CD14-positive monocyte (primary cell): ENCODE measurements around the gene VSX2. TPM values are rescaled to one million over a fixed set of nuclear protein-coding genes. Genes with fewer than 3 reads are reported as not detected.
A peak's percentile ranks its signal among the peaks of the same experiment; 100 is the strongest.

Experiments used
- DNase-seq, 3 donors: peaks; one replicate each; pipeline ENCODE4 v3.0.0-alpha.2; 2011 to 2022
- H2AFZ ChIP-seq: 2 replicates; pipeline ENCODE4 v1.6.0; 2012; ENCODE audit warnings: mild to moderate bottlenecking, low read depth, low read length, inconsistent platforms; ENCODE audit not compliant: insufficient read depth, poor library complexity, severe bottlenecking
- H3K27ac ChIP-seq, 2 donors: 1 replicate in 1 of 2; 2 replicates in 1 of 2; pipeline ENCODE4 v1.5.1; 2012 to 2013; ENCODE audit warnings: low read length in 2 of 2, control low read depth in 1 of 2, inconsistent platforms in 1 of 2, low read depth in 1 of 2, mild to moderate bottlenecking in 1 of 2
- H3K27me3 ChIP-seq, 2 donors: one replicate each; pipeline versions ENCODE4 v1.6.0 to v1.6.1; 2011 to 2013; ENCODE audit warnings: low read length in 2 of 2; ENCODE audit not compliant: control insufficient read depth in 2 of 2, insufficient read depth in 2 of 2
- H3K36me3 ChIP-seq, 2 donors: replicated peaks in 1 of 2; 1 replicate in 1 of 2; 2 replicates in 1 of 2; pipeline versions ENCODE4 v1.5.1 to v1.6.1; 2012 to 2013; ENCODE audit warnings: low read length in 2 of 2, control low read depth in 1 of 2, inconsistent platforms in 1 of 2, mild to moderate bottlenecking in 1 of 2; ENCODE audit not compliant: insufficient read depth in 2 of 2, control insufficient read depth in 1 of 2
- H3K4me1 ChIP-seq, 2 donors: 1 replicate in 1 of 2; 2 replicates in 1 of 2; pipeline versions ENCODE4 v1.5.1 to v1.6.1; 2012 to 2013; ENCODE audit warnings: low read length in 2 of 2, control low read depth in 1 of 2, inconsistent platforms in 1 of 2, mild to moderate bottlenecking in 1 of 2, moderate library complexity in 1 of 2; ENCODE audit not compliant: insufficient read depth in 2 of 2, control insufficient read depth in 1 of 2
- H3K4me2 ChIP-seq: replicated peaks from 2 replicates; pipeline ENCODE3; 2012; ENCODE audit warnings: low read length, moderate library complexity, mild to moderate bottlenecking; ENCODE audit not compliant: poor library complexity, severe bottlenecking; ENCODE audit errors: extremely low read depth
- H3K4me3 ChIP-seq, 3 experiments: fragments of 200-600 bp in 1 of 3; sonication (generic) in 1 of 3; replicated peaks in 1 of 3; 1 replicate in 2 of 3; 2 replicates in 1 of 3; pipeline ENCODE4 v1.5.1; 2011 to 2013; ENCODE audit warnings: low read length in 3 of 3, mild to moderate bottlenecking in 3 of 3, control low read depth in 2 of 3, low read depth in 2 of 3, inconsistent platforms in 1 of 3, moderate library complexity in 1 of 3
- H3K79me2 ChIP-seq: 2 replicates; pipeline ENCODE4 v1.6.0; 2012; ENCODE audit warnings: mild to moderate bottlenecking, control low read depth, inconsistent platforms, low read length, moderate library complexity; ENCODE audit not compliant: insufficient read depth
- H3K9ac ChIP-seq: 2 replicates; pipeline ENCODE4 v1.6.0; 2017; ENCODE audit warnings: low read length, mild to moderate bottlenecking; ENCODE audit not compliant: insufficient read depth, poor library complexity, severe bottlenecking
- H3K9me3 ChIP-seq, 2 donors: replicated peaks in 1 of 2; 1 replicate in 1 of 2; 2 replicates in 1 of 2; pipeline versions ENCODE4 v1.5.1 to v1.6.1; 2012 to 2013; ENCODE audit warnings: low read length in 2 of 2, control low read depth in 1 of 2; ENCODE audit not compliant: control insufficient read depth in 1 of 2, insufficient read depth in 1 of 2
- H4K20me1 ChIP-seq: 2 replicates; pipeline ENCODE4 v1.6.0; 2012; ENCODE audit warnings: mild to moderate bottlenecking, low read length, control low read depth, moderate library complexity; ENCODE audit not compliant: insufficient read depth
- H3K27ac Mint-ChIP-seq, 7 donors: one replicate each; pipeline ENCODE4 v1.8.0; 2020; ENCODE audit warnings: mild to moderate bottlenecking in 7 of 7, mixed read lengths in 7 of 7, moderate library complexity in 6 of 7, inconsistent platforms in 2 of 7
- H3K27me3 Mint-ChIP-seq, 3 donors: one replicate each; pipeline ENCODE4 v1.8.0; 2021 to 2022; ENCODE audit warnings: low read depth in 3 of 3, mild to moderate bottlenecking in 3 of 3, mixed read lengths in 3 of 3, moderate library complexity in 3 of 3, inconsistent platforms in 1 of 3
- H3K36me3 Mint-ChIP-seq, 2 donors: one replicate each; pipeline ENCODE4 v1.8.0; 2020; ENCODE audit warnings: mixed read lengths in 2 of 2, inconsistent platforms in 1 of 2, mild to moderate bottlenecking in 1 of 2
- H3K4me1 Mint-ChIP-seq: one replicate; pipeline ENCODE4 v1.8.0; 2020; ENCODE audit warnings: mild to moderate bottlenecking, mixed read lengths
- H3K4me3 Mint-ChIP-seq, 2 donors: one replicate each; pipeline ENCODE4 v1.8.0; 2020; ENCODE audit warnings: mild to moderate bottlenecking in 2 of 2, mixed read lengths in 2 of 2, moderate library complexity in 1 of 2
- H3K9me3 Mint-ChIP-seq, 7 donors: one replicate each; pipeline ENCODE4 v1.8.0; 2020 to 2022; ENCODE audit warnings: mixed read lengths in 7 of 7, mild to moderate bottlenecking in 6 of 7, moderate library complexity in 6 of 7, inconsistent platforms in 2 of 7
- CTCF ChIP-seq: fragments of 200-600 bp; IDR thresholded peaks from one replicate; pipeline ENCODE4 v1.8.0; 2022; ENCODE audit warnings: antibody characterized with exemption, mild to moderate bottlenecking
- WGBS: methylation state at CpG from one replicate; pipeline ENCODE4 v1.1.5; 2013; ENCODE audit warnings: missing lambda C conversion rate; ENCODE audit not compliant: insufficient coverage; 5-methylcytosine and 5-hydroxymethylcytosine counted together
- intact Hi-C, 2 donors: fragments of 100-400 bp; cut with micrococcal nuclease; formaldehyde crosslinking; loops; one replicate each; pipeline versions ENCODE4 v1.15.0 to v1.15.1; 2023
- polyA plus RNA-seq, 3 donors: library from polyadenylated mRNA; depleted of rRNA in 1 of 3; unstranded in 2 of 3; stranded (reverse) in 1 of 3; fragments of 300-500 nt in 2 of 3; fragments of >200 nt in 1 of 3; fragmentation: Illumina TruSeq in 2 of 3; gene quantifications; 1 replicate in 2 of 3; 2 replicates in 1 of 3; pipeline ENCODE4 v1.2.3, GENCODE V29; 2012 to 2021

The VSX2 gene
- polyA plus RNA-seq, 3 donors, result not detected

- no CpG with 5 or more reads among the region's 5 CpGs for WGBS
- no peak overlapping the region for H3K9ac ChIP-seq
These were observed 3.8 kb downstream of the VSX2 start for GRCh38 chr14:74243051-74243450.

GRCh38 chr14:74244115-74244514, 4.9 kb downstream of the VSX2 start:
- H3K4me2 ChIP-seq, result no peak overlapping the region
- H3K36me3 ChIP-seq, result no peaks in the 10 kb centered on the region
- peak overlapping the region in 1 of 2 donors; percentile 77 for H3K4me3 Mint-ChIP-seq
- H3K4me3 ChIP-seq, result no peak overlapping the region
- no peak overlapping the region for H2AFZ ChIP-seq
- no peaks in the 10 kb centered on the region for H3K79me2 ChIP-seq
- intact Hi-C loops, result no loop called here
- peaks cover 0 to 2% of the 10 kb centered on the region in 2 donors for H3K36me3 Mint-ChIP-seq
- H3K27ac ChIP-seq, result no peak overlapping the region
- no peak overlapping the region for H3K27ac Mint-ChIP-seq
- peaks cover 0 to 30% of the 10 kb centered on the region in 2 donors for H3K9me3 ChIP-seq
- no peak for DNase-seq
- peaks cover 23% of the 10 kb centered on the region for H3K4me1 Mint-ChIP-seq
- H3K9me3 Mint-ChIP-seq, result peaks cover 0 to 14% (median 5%) of the 10 kb centered on the region in 7 donors
- H3K27me3 Mint-ChIP-seq, result peaks cover 74 to 93% (median 79%) of the 10 kb centered on the region in 3 donors
- H3K4me1 ChIP-seq, result peaks cover 14 to 15% of the 10 kb centered on the region in 2 donors
- H4K20me1 ChIP-seq, result no peaks in the 10 kb centered on the region
- 11% methylated on average over 3 of the region's 3 CpGs for WGBS
- TF ChIP-seq CTCF, result no peak
- no peak overlapping the region for H3K9ac ChIP-seq
- peaks cover 50 to 93% of the 10 kb centered on the region in 2 donors for H3K27me3 ChIP-seq

More at GRCh38 chr14:74243051-74243450, 3.8 kb downstream of the VSX2 start:
- Mint-ChIP-seq H3K4me3 (peak overlapping the region in 1 of 2 donors; percentile 77), H3K9me3 (peaks cover 0 to 15% (median 5%) of the 10 kb centered on the region in 7 donors), H3K36me3 (peaks cover 0 to 2% of the 10 kb centered on the region in 2 donors), H3K27ac (no peak overlapping the region), H3K4me1 (peaks cover 23% of the 10 kb centered on the region), H3K27me3 (peaks cover 79 to 97% (median 82%) of the 10 kb centered on the region in 3 donors)
- no peak overlapping the region for H3K4me2 ChIP-seq
- H3K27me3 ChIP-seq, result peaks cover 60 to 99% of the 10 kb centered on the region in 2 donors
- H3K4me3 ChIP-seq, result no peak overlapping the region
- peaks cover 14 to 15% of the 10 kb centered on the region in 2 donors for H3K4me1 ChIP-seq
- no peaks in the 10 kb centered on the region for H4K20me1 ChIP-seq
- intact Hi-C loops, result no loop called here
- TF ChIP-seq CTCF, result no peak
- H3K36me3 ChIP-seq, result no peaks in the 10 kb centered on the region
- H2AFZ ChIP-seq, result no peak overlapping the region
- H3K27ac ChIP-seq, result no peak overlapping the region
- H3K9me3 ChIP-seq, result peaks cover 0 to 39% of the 10 kb centered on the region in 2 donors
- no peak for DNase-seq
- H3K79me2 ChIP-seq, result no peaks in the 10 kb centered on the region
